ENCODE measurements around the gene SLC1A7. TPM values are rescaled to one million over a fixed set of nuclear protein-coding genes. Genes with fewer than 3 reads are reported as not detected.

The SLC1A7 gene
- total RNA-seq, 2 experiments from 2014 or later, result not detected

DNA sequence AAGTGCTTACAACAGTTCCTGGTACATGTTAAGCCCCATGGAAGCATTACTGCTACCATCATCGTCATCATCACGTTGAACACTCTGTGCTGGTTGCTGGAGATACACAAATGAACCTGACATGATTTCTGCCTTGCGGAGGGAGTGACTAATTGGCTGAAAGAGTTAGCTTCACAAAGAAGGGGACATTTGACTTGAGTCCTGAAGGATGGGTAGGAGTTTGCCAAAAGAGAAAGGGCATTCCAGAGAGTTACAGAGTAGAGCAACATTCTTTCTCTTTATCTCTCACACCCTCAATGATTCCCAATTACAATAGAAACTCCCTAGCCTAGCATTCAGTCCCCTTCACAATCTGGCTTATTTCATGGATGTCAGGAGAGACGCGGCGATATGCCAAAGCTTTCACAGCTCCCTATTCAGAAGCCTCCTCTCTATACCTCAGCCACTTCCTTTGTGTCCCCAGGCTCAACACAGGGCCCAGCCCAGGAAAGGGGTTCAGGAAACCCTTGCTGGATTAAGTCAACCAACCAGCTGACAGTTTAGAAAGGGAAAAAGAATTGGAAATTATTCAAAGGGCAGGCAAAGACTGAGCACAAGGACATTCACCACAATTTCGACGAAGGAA lies 38.0 kb downstream of the SLC1A7 start:
- H3K27ac Mint-ChIP-seq, result no peak overlapping the region
- peaks cover 13% of the 10 kb centered on the region for H3K4me1 Mint-ChIP-seq
- H3K27me3 Mint-ChIP-seq, result peaks cover 6% of the 10 kb centered on the region
- POLR2A ChIA-PET, result no interaction called here
- no peak overlapping the region for H3K4me3 Mint-ChIP-seq
- no peak for DNase-seq
- H3K9me3 Mint-ChIP-seq, result no peaks in the 10 kb centered on the region
- no peaks in the 10 kb centered on the region for H3K36me3 Mint-ChIP-seq (ENCODE audit: low read depth)
- CTCF ChIA-PET, result interaction anchor here (0.6 kb wide), 1 partner anchor 1201 kb away, joined by 7 read pairs; no protein-coding TSS in a partner anchor

DNA sequence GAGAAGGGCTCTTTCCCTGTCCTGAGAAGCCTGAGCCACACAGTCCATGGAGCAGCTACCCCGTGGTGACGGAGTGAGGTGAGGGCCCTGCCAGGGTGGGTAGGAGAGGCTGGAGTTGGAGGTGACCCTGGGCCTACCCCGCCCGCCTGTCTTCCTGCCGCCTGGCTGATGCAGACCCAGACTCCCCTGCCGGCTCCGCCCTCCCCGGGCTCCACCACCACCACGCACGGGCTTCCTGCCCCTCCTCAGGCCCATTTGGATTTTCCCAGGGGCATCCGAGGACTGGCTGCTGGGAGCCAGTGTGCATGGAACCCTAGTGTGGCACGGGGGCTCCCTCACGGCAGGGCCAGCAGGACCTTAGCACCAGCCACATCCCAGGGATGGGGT lies 47.9 kb downstream of the SLC1A7 start:
- ChIA-PET POLR2A (no interaction called here), CTCF (interaction anchor here (0.7 kb wide), 1 partner anchor 46 kb away, joined by 3 read pairs; no protein-coding TSS in a partner anchor)
- Mint-ChIP-seq H3K4me1 (no peaks in the 10 kb centered on the region), H3K36me3 (ENCODE audit: low read depth) (no peaks in the 10 kb centered on the region), H3K27ac (no peak overlapping the region), H3K9me3 (peaks cover 2% of the 10 kb centered on the region), H3K27me3 (no peaks in the 10 kb centered on the region), H3K4me3 (no peak overlapping the region)
- no peak for DNase-seq

- H3K27me3 Mint-ChIP-seq, result no peaks in the 10 kb centered on the region
- ChIA-PET POLR2A (no interaction called here), CTCF (interaction anchor here (0.7 kb wide), 1 partner anchor 46 kb away, joined by 3 read pairs; no protein-coding TSS in a partner anchor)
- no peaks in the 10 kb centered on the region for H3K36me3 Mint-ChIP-seq (ENCODE audit: low read depth)
- DNase-seq, result no peak
- H3K27ac Mint-ChIP-seq, result no peak overlapping the region
- H3K4me1 Mint-ChIP-seq, result no peaks in the 10 kb centered on the region
- H3K4me3 Mint-ChIP-seq, result no peak overlapping the region
- peaks cover 2% of the 10 kb centered on the region for H3K9me3 Mint-ChIP-seq
These were observed 48.5 kb downstream of the SLC1A7 start for GRCh38 chr1:53093778-53094532.

DNA sequence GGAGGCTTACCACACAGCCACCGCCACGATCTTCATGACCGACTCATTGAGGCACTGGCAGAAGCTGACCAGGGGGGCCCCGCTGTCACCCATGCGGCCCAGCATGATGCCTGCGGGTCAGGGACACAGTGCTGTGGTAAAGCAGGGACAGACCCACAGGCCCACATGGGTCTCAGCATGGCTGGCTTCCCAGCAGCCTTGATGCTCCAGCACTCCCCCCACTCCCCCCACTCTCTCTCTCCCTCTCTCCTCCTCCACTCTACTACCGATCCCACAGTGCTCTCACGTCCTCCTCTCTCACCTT lies 49.0 kb downstream of the SLC1A7 start:
- CTCF ChIA-PET, result no interaction called here
- POLR2A ChIA-PET, result no interaction called here
- Mint-ChIP-seq H3K9me3 (peaks cover 2% of the 10 kb centered on the region), H3K27ac (no peak overlapping the region), H3K4me1 (no peaks in the 10 kb centered on the region), H3K4me3 (no peak overlapping the region), H3K27me3 (no peaks in the 10 kb centered on the region), H3K36me3 (ENCODE audit: low read depth) (no peaks in the 10 kb centered on the region)
- DNase-seq, result no peak

- Mint-ChIP-seq H3K4me1 (no peaks in the 10 kb centered on the region), H3K36me3 (ENCODE audit: low read depth) (no peaks in the 10 kb centered on the region), H3K9me3 (peaks cover 2% of the 10 kb centered on the region), H3K4me3 (no peak overlapping the region), H3K27ac (no peak overlapping the region), H3K27me3 (no peaks in the 10 kb centered on the region)
- POLR2A ChIA-PET, result no interaction called here
- CTCF ChIA-PET, result interaction anchor here (0.5 kb wide), 1 partner anchor 175 kb away, joined by 3 read pairs; no protein-coding TSS in a partner anchor
- DNase-seq, result no peak
These were observed 49.6 kb downstream of the SLC1A7 start for GRCh38 chr1:53092659-53093450.

GRCh38 chr1:53091841-53092645 lies 50.4 kb downstream of the SLC1A7 start:
- no peaks in the 10 kb centered on the region for H3K27me3 Mint-ChIP-seq
- no peak for DNase-seq
- ChIA-PET POLR2A (no interaction called here), CTCF (interaction anchor here (0.5 kb wide), 1 partner anchor 174 kb away, joined by 3 read pairs; no protein-coding TSS in a partner anchor)
- H3K36me3 Mint-ChIP-seq (ENCODE audit: low read depth), result no peaks in the 10 kb centered on the region
- H3K9me3 Mint-ChIP-seq, result peaks cover 2% of the 10 kb centered on the region
- no peak overlapping the region for H3K27ac Mint-ChIP-seq
- H3K4me1 Mint-ChIP-seq, result no peaks in the 10 kb centered on the region
- no peak overlapping the region for H3K4me3 Mint-ChIP-seq

DNA sequence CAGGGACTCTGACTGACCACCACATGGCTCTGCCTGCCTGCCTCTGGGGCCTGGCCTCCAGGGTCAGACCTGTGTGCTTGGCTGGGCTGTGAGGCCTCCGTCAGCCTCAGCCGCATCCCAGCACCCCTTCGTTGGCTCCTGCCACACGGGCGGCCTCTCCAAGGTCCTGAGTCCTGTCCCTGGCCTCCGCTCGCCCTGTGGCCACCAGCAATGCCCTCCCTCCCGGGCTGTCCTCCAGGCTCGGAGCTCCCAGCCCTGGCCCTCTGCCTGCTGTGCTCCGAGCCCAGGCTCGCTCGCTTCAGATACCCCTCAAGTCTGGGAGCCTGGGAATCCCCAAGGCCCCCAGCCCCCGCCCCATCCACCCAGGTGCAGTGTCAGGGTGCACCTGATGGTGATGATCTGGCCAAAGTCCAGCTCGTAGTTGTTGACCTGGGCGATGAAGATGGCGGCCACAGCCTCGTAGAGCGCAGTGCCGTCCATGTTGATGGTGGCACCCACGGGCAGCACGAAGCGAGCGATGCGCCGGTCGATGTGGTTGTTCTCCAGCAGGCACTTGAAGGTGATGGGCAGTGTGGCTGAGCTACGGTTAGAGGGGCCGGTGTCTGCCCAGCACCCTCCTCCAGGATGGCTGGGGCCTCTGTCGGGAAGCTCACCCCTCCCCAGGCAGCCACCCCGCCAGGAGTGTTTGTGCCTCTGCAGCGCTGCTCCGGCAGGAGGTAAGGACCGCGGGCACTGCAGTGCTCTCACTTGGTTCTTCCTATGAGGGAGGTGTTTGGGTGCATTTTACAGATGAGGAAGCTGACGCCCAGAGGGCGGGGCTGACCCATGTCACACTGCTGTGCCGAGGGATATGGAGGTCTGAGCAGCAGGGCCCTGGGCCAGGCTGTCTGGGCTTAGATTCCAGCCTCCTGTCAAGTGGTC lies 52.0 kb downstream of the SLC1A7 start:
- CTCF ChIA-PET, result interaction anchor here (1.3 kb wide), 1 partner anchor 24 kb away, joined by 4 read pairs; no protein-coding TSS in a partner anchor
- H3K4me3 Mint-ChIP-seq, result no peak overlapping the region
- DNase-seq, result no peak

GRCh38 chr1:53089478-53090226 lies 52.8 kb downstream of the SLC1A7 start:
- Mint-ChIP-seq H3K27me3 (no peaks in the 10 kb centered on the region), H3K4me3 (no peak overlapping the region), H3K4me1 (no peaks in the 10 kb centered on the region), H3K9me3 (no peaks in the 10 kb centered on the region), H3K27ac (no peak overlapping the region), H3K36me3 (ENCODE audit: low read depth) (no peaks in the 10 kb centered on the region)
- POLR2A ChIA-PET, result no interaction called here
- CTCF ChIA-PET, result interaction anchor here (0.6 to 1.3 kb wide), 2 partner anchors 23 to 35 kb away, joined by 3 to 4 read pairs; no protein-coding TSS in a partner anchor
- DNase-seq, result no peak

More for the DNA sequence above, 52.0 kb downstream of the SLC1A7 start:
- H3K9me3 Mint-ChIP-seq, result peaks cover 2% of the 10 kb centered on the region
- no peaks in the 10 kb centered on the region for H3K4me1 Mint-ChIP-seq
- no peak overlapping the region for H3K27ac Mint-ChIP-seq
- H3K36me3 Mint-ChIP-seq (ENCODE audit: low read depth), result no peaks in the 10 kb centered on the region
- no peaks in the 10 kb centered on the region for H3K27me3 Mint-ChIP-seq
- POLR2A ChIA-PET, result no interaction called here

- POLR2A ChIA-PET, result no interaction called here
- H3K36me3 Mint-ChIP-seq (ENCODE audit: low read depth), result no peaks in the 10 kb centered on the region
- no peaks in the 10 kb centered on the region for H3K4me1 Mint-ChIP-seq
- H3K27ac Mint-ChIP-seq, result no peak overlapping the region
- H3K9me3 Mint-ChIP-seq, result no peaks in the 10 kb centered on the region
- no peak overlapping the region for H3K4me3 Mint-ChIP-seq
- CTCF ChIA-PET, result interaction anchor here (0.5 to 1.3 kb wide), 2 partner anchors 22 to 301 kb away, joined by 3 to 4 read pairs; no protein-coding TSS in a partner anchor
- no peaks in the 10 kb centered on the region for H3K27me3 Mint-ChIP-seq
- DNase-seq, result no peak
These were observed 53.7 kb downstream of the SLC1A7 start for GRCh38 chr1:53088616-53089300.

- no peaks in the 10 kb centered on the region for H3K27me3 Mint-ChIP-seq
- DNase-seq, result no peak
- no peak overlapping the region for H3K4me3 Mint-ChIP-seq
- H3K4me1 Mint-ChIP-seq, result no peaks in the 10 kb centered on the region
- no peaks in the 10 kb centered on the region for H3K36me3 Mint-ChIP-seq (ENCODE audit: low read depth)
- H3K9me3 Mint-ChIP-seq, result no peaks in the 10 kb centered on the region
- CTCF ChIA-PET, result no interaction called here
- H3K27ac Mint-ChIP-seq, result no peak overlapping the region
- POLR2A ChIA-PET, result no interaction called here
These were observed 54.8 kb downstream of the SLC1A7 start for GRCh38 chr1:53087332-53088285.

All from activated CD4-positive, alpha-beta T cell treated with anti-CD3 and anti-CD28 coated beads, Interleukin-2, amount 10 ng/mL, durations not matched to agents 7 days and 5 days (primary cell).